OCI-LY3 (cell line): ENCODE data around the gene NDUFA13.
A peak's percentile ranks its signal among the peaks of the same experiment; 100 is the strongest.

ENCODE experiments used
- H2AFZ ChIP-seq: fragments of 200-600, 300-600 bp; shearing (Covaris generic); 2 replicates; pipeline ENCODE4 v1.6.0; 2014; ENCODE audit warnings: antibody characterized with exemption, low read depth, low read length
- H3K27ac ChIP-seq: fragments of 200-600, 300-600 bp; sonication (generic); 2 replicates; pipeline ENCODE4 v1.5.1; 2014; ENCODE audit warnings: mild to moderate bottlenecking, low read length, moderate library complexity, mixed read lengths
- H3K27me3 ChIP-seq: fragments of 200-600, 300-600 bp; sonication (generic); 2 replicates; pipeline ENCODE4 v1.6.1; 2014; ENCODE audit warnings: low read depth, low read length, mixed read lengths
- H3K36me3 ChIP-seq: fragments of 200-600, 300-600 bp; sonication (generic); replicated peaks from 2 replicates; pipeline ENCODE3; 2014; ENCODE audit warnings: low read depth, low read length, mixed read lengths
- H3K4me1 ChIP-seq: fragments of 300-600, 200-600 bp; sonication (generic); 2 replicates; pipeline ENCODE4 v1.6.1; 2014; ENCODE audit warnings: low read length, mixed read lengths
- H3K4me2 ChIP-seq: fragments of 200-600, 300-600 bp; sonication (generic); 2 replicates; pipeline ENCODE4 v1.6.1; 2014; ENCODE audit warnings: low read length, mixed read lengths
- H3K4me3 ChIP-seq: fragments of 300-600, 200-600 bp; sonication (generic); 2 replicates; pipeline ENCODE4 v1.5.1; 2014; ENCODE audit warnings: antibody characterized with exemption, mild to moderate bottlenecking, low read length, moderate library complexity
- H3K79me2 ChIP-seq: fragments of 300-600, 200-600 bp; shearing (Covaris generic); 2 replicates; pipeline ENCODE4 v1.6.1; 2014; ENCODE audit warnings: mild to moderate bottlenecking, low read length, mixed read lengths
- H3K9ac ChIP-seq: fragments of 300-600, 200-600 bp; shearing (Covaris generic); 2 replicates; pipeline ENCODE4 v1.6.0; 2014; ENCODE audit warnings: mild to moderate bottlenecking, low read length, moderate library complexity
- H3K9me3 ChIP-seq: fragments of 200-600, 300-600 bp; shearing (Covaris generic); 2 replicates; pipeline ENCODE4 v1.6.1; 2014; ENCODE audit warnings: low read length, mixed read lengths; ENCODE audit not compliant: insufficient read depth
- H4K20me1 ChIP-seq: fragments of 200-600, 300-600 bp; sonication (generic); 2 replicates; pipeline ENCODE4 v1.6.1; 2016; ENCODE audit warnings: low read length, mixed read lengths; ENCODE audit not compliant: insufficient read depth
- CTCF ChIP-seq: fragments of 200-600, 300-600 bp; sonication (generic); IDR thresholded peaks from 2 replicates; pipeline ENCODE4 v1.5.1; 2014; ENCODE audit warnings: antibody characterized with exemption, low read length, low read depth
- EZH2phosphoT487 ChIP-seq: fragments of 200-600 bp; shearing (Covaris generic); IDR thresholded peaks from 2 replicates; pipeline ENCODE4 v1.6.1; 2018; ENCODE audit warnings: antibody characterized with exemption, mixed run types, low read depth

The NDUFA13 gene

DNA sequence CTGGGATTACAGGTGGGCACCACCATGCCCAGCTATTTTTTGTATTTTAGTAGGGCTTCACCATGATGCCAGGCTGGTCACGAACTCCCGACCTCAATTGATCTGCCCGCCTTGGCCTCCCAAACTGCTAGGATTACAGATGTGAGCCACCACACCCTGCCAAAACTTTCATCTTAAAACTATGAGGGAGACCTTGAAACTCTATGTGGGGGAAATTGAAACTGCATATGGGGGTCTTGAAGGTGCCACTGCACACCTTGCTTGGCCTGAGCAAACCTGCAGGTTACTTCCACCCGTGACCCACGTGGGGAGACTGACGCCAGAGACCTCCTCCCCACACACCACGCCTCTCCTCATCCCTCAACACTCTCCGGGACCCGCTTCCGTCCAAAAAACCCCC, 37.6 kb downstream of the NDUFA13 start:
- TF ChIP-seq CTCF (no peak), EZH2phosphoT487 (no peak)
- Histone ChIP-seq H3K4me1 (no peaks in the 10 kb centered on the region), H3K27ac (no peak overlapping the region), H3K79me2 (no peaks in the 10 kb centered on the region), H3K4me3 (no peak overlapping the region), H3K27me3 (no peaks in the 10 kb centered on the region), H3K9me3 (no peaks in the 10 kb centered on the region), H2AFZ (no peak overlapping the region), H3K9ac (no peak overlapping the region), H3K4me2 (no peak overlapping the region), H3K36me3 (no peaks in the 10 kb centered on the region), H4K20me1 (no peaks in the 10 kb centered on the region)

DNA sequence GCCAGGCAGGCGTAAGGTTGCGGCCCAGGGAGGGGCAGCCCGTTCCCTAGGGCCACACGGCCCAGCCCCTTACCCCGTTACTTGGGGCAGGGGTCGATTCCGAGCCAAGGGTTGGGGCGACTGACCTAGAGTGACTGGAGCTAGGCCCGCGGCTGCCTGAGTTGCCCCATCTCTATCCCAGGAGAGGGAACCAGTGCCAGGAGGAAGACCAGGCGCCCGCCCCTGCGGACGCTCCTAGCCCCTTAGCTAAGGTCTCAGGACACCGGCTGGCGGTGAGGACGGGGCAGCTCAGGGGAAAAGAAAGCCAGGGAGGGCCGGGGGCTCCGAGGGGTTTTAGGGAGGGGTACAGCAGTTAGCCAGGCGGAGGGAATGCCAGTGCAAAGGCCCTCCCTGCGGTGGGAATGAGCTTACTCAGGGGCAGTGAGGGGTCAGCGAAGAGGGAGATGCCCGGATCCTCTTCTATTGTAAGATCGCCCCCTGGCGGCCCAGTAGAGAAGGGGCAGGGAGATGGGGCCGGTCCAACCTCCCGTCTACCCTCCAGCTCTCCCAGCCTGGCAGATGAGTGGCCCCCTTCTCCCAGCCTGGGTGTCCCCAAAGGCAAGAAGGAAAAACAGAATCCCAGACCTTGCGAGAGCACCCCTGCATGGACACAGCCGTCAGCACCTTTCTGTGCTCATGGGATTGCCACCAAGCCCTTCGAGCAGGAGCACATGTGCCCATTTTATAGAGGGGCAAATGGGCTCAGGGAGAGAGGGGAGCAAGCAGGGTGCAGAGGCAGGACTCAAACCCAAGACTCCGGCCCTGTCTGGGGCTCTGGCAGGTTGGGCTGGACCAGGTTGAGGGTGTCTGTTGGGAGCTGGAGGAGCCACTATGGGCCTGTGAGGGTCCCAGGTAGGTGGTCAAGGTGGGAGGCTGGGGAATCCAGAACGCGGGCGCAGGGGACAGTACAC, 38.3 kb downstream of the NDUFA13 start:
- Histone ChIP-seq H3K4me2 (no peak overlapping the region), H3K27me3 (no peaks in the 10 kb centered on the region), H3K36me3 (no peaks in the 10 kb centered on the region), H3K9ac (no peak overlapping the region), H3K9me3 (no peaks in the 10 kb centered on the region), H3K4me3 (no peak overlapping the region), H3K27ac (no peak overlapping the region), H2AFZ (no peak overlapping the region), H3K4me1 (no peaks in the 10 kb centered on the region), H3K79me2 (no peaks in the 10 kb centered on the region), H4K20me1 (no peaks in the 10 kb centered on the region)
- TF ChIP-seq EZH2phosphoT487 (no peak), CTCF (peak; percentile 74)

- Histone ChIP-seq H3K4me3 (no peak overlapping the region), H3K9ac (no peak overlapping the region), H3K79me2 (no peaks in the 10 kb centered on the region), H3K4me2 (no peak overlapping the region), H2AFZ (no peak overlapping the region), H3K36me3 (no peaks in the 10 kb centered on the region), H4K20me1 (no peaks in the 10 kb centered on the region), H3K4me1 (no peaks in the 10 kb centered on the region), H3K27ac (no peak overlapping the region), H3K27me3 (no peaks in the 10 kb centered on the region), H3K9me3 (no peaks in the 10 kb centered on the region)
- TF ChIP-seq CTCF = no peak
- no peak for TF ChIP-seq EZH2phosphoT487
Observed at GRCh38 chr19:19558055-19558454, 42.0 kb downstream of the NDUFA13 start.

DNA sequence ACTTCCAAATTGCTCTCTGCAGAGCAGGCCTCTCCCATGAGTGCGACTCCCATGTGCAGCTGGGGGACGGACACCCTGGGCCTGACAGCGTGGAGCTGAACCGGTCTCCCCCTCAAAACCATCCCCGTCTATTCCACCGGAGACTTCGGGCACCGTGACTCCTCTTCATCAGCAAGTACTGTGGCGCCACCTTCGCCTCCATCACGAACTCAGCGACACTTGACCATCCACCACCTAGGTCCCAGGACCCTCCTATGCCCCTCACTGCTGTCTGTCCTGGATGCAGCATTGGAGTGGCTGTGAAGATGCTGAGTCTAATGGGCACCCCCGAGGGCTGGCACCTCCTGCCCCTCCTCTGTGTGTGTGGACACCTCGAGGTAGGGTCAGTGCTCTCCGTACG, 42.6 kb downstream of the NDUFA13 start:
- no peaks in the 10 kb centered on the region for H3K27me3 ChIP-seq
- no peak overlapping the region for H2AFZ ChIP-seq
- no peaks in the 10 kb centered on the region for H3K9me3 ChIP-seq
- H3K27ac ChIP-seq = no peak overlapping the region
- no peaks in the 10 kb centered on the region for H3K79me2 ChIP-seq
- H3K4me3 ChIP-seq = no peak overlapping the region
- no peak overlapping the region for H3K4me2 ChIP-seq
- H3K36me3 ChIP-seq = no peaks in the 10 kb centered on the region
- no peak overlapping the region for H3K9ac ChIP-seq
- no peaks in the 10 kb centered on the region for H4K20me1 ChIP-seq
- TF ChIP-seq CTCF (no peak), EZH2phosphoT487 (no peak)
- no peaks in the 10 kb centered on the region for H3K4me1 ChIP-seq
